HCT116 (cell line): ENCODE measurements around the gene SRGAP3. TPM values are rescaled to one million over a fixed set of nuclear protein-coding genes. Genes with fewer than 3 reads are reported as not detected.

Experiments
- ATAC-seq: fragments of 200-7000 bp; cut with Tn5 transposase; 2 replicates; pipeline ENCODE4 v1.9.1; 2020; ENCODE audit warnings: mild to moderate bottlenecking, moderate library complexity
- BruUV-seq: library from RNA; stranded (reverse); fragments of 400-500 nt; replicated peaks from 2 replicates; lab custom pipeline; 2021; lab: Mats Ljungman, UMichigan
- CTCF ChIA-PET: fragments of 300-600 bp; sonication (Branson Sonifier 250); formaldehyde crosslinking; loops from one replicate; lab custom pipeline; 2021; ENCODE audit warnings: antibody characterized with exemption; lab: Charles Lee
- POLR2A ChIA-PET: fragments of 300-600, 350-600 bp; sonication (Branson Sonifier 250); formaldehyde crosslinking; loops from one replicate; lab custom pipeline; 2021; ENCODE audit warnings: antibody characterized with exemption; lab: Charles Lee
- RAD21 ChIA-PET, 2 experiments: fragments of 300-600 bp; sonication (Branson Sonifier 250); formaldehyde crosslinking; loops; one replicate each; lab custom pipeline; 2023; ENCODE audit warnings: low total read pairs in 2 of 2; ENCODE audit not compliant: uncharacterized antibody in 2 of 2, unreplicated experiment in 2 of 2, low non-redundant PET in 1 of 2; lab: Charles Lee
- DNase-seq: peaks from one replicate; pipeline ENCODE4 v3.0.0-alpha.2; 2010; ENCODE audit warnings: low read depth, low spot score
- H2AFZ ChIP-seq: fragments of 200-600 bp; shearing (Covaris generic), sonication (generic); 2 replicates; pipeline ENCODE4 v1.6.1; 2017; ENCODE audit warnings: low read depth, mixed run types, mixed read lengths, antibody characterized with exemption, low read length; ENCODE audit not compliant: poor library complexity, severe bottlenecking
- H3K27ac ChIP-seq: 2 replicates; pipeline ENCODE4 v1.5.1; 2012; ENCODE audit warnings: low read depth, low read length
- H3K27me3 ChIP-seq: fragments of 200-600 bp; sonication (generic); 2 replicates; pipeline ENCODE4 v1.6.1; 2016; ENCODE audit warnings: mixed run types, low read length, mixed read lengths; ENCODE audit not compliant: insufficient read depth
- H3K36me3 ChIP-seq, 2 experiments: fragments of 200-500 bp in 1 of 2; fragments of 200-600 bp in 1 of 2; sonication (Bioruptor generic) in 1 of 2; sonication (generic) in 1 of 2; 2 replicates each; pipeline versions ENCODE4 v1.5.1 to v1.6.1; 2014 to 2016; ENCODE audit warnings: low read length in 2 of 2, inconsistent platforms in 1 of 2, mixed read lengths in 1 of 2, mixed run types in 1 of 2; ENCODE audit not compliant: insufficient read depth in 2 of 2, control insufficient read depth in 1 of 2
- H3K4me1 ChIP-seq, 2 experiments: fragments of 200-600 bp in 1 of 2; sonication (generic) in 1 of 2; 2 replicates each; pipeline versions ENCODE4 v1.5.1 to v1.6.1; 2012 to 2017; ENCODE audit warnings: low read length in 2 of 2, inconsistent platforms in 1 of 2, mild to moderate bottlenecking in 1 of 2, mixed read lengths in 1 of 2, mixed run types in 1 of 2, moderate library complexity in 1 of 2; ENCODE audit not compliant: insufficient read depth in 2 of 2, control insufficient read depth in 1 of 2
- H3K4me2 ChIP-seq: fragments of 200-600 bp; sonication (generic); 2 replicates; pipeline ENCODE4 v1.6.1; 2017; ENCODE audit warnings: mixed run types, low read length, mixed read lengths
- H3K4me3 ChIP-seq, 2 experiments: fragments of 200-600 bp in 1 of 2; sonication (generic) in 1 of 2; replicated peaks in 1 of 2; 2 replicates each; pipeline ENCODE4 v1.5.1; 2011 to 2016; ENCODE audit warnings: low read length in 2 of 2, control low read depth in 1 of 2, low read depth in 1 of 2, mild to moderate bottlenecking in 1 of 2, mixed read lengths in 1 of 2, mixed run types in 1 of 2
- H3K79me2 ChIP-seq: fragments of 200-600 bp; sonication (generic); 2 replicates; pipeline ENCODE4 v1.6.1; 2017; ENCODE audit warnings: mild to moderate bottlenecking, mixed run types, low read length, moderate library complexity, mixed read lengths; ENCODE audit not compliant: insufficient read depth
- H3K9ac ChIP-seq: fragments of 200-600 bp; sonication (generic); 2 replicates; pipeline ENCODE4 v1.6.1; 2016; ENCODE audit warnings: low read length, mixed read lengths
- H3K9me2 ChIP-seq: fragments of 200-600 bp; sonication (generic), shearing (Covaris generic); 2 replicates; pipeline ENCODE4 v1.6.1; 2017; ENCODE audit warnings: mixed run types, mild to moderate bottlenecking, moderate library complexity; ENCODE audit not compliant: insufficient read depth
- H3K9me3 ChIP-seq, 2 experiments: fragments of 200-500 bp in 1 of 2; fragments of 200-600 bp in 1 of 2; sonication (Bioruptor generic) in 1 of 2; sonication (generic) in 1 of 2; 2 replicates each; pipeline ENCODE4 v1.6.1; 2014 to 2017; ENCODE audit warnings: low read length in 2 of 2, mixed read lengths in 2 of 2, inconsistent platforms in 1 of 2, low read depth in 1 of 2, mild to moderate bottlenecking in 1 of 2, mixed run types in 1 of 2, moderate library complexity in 1 of 2; ENCODE audit not compliant: control insufficient read depth in 1 of 2, insufficient read depth in 1 of 2
- H4K20me1 ChIP-seq: fragments of 200-600 bp; sonication (generic), shearing (Covaris generic); 2 replicates; pipeline ENCODE4 v1.6.1; 2017; ENCODE audit warnings: mixed run types, mild to moderate bottlenecking, moderate library complexity; ENCODE audit not compliant: insufficient read depth
- CBX3 ChIP-seq: IDR thresholded peaks from 2 replicates; pipeline ENCODE4 v1.6.1; 2012; ENCODE audit warnings: low read depth
- EGR1 ChIP-seq: IDR thresholded peaks from 2 replicates; pipeline ENCODE4 v1.6.1; 2012; ENCODE audit warnings: low read depth
- ELF1 ChIP-seq: IDR thresholded peaks from 2 replicates; pipeline ENCODE4 v1.6.1; 2012; ENCODE audit warnings: low read depth, borderline replicate concordance
- EZH2 ChIP-seq: fragments of 200-600 bp; sonication (generic); IDR thresholded peaks from 2 replicates; pipeline ENCODE4 v1.6.1; 2017; ENCODE audit warnings: antibody characterized with exemption, mixed run types
- JUND ChIP-seq: IDR thresholded peaks from 2 replicates; pipeline ENCODE4 v1.6.1; 2012
- POLR2AphosphoS5 ChIP-seq: IDR thresholded peaks from 2 replicates; pipeline ENCODE4 v1.6.1; 2011; ENCODE audit warnings: mild to moderate bottlenecking, low read depth, low read length, moderate library complexity
- SIN3A ChIP-seq: IDR thresholded peaks from 2 replicates; pipeline ENCODE4 v1.6.1; 2012; ENCODE audit warnings: low read depth
- SP1 ChIP-seq: IDR thresholded peaks from 2 replicates; pipeline ENCODE4 v1.6.1; 2012; ENCODE audit warnings: low read depth
- SRF ChIP-seq: IDR thresholded peaks from 2 replicates; pipeline ENCODE4 v1.6.1; 2012; ENCODE audit warnings: low read depth
- TCF7L2 ChIP-seq: IDR thresholded peaks from 2 replicates; pipeline ENCODE4 v1.7.0; 2011; ENCODE audit warnings: borderline replicate concordance, inconsistent platforms; ENCODE audit not compliant: insufficient read depth, insufficient read length; ENCODE audit errors: extremely low read depth
- intact Hi-C: fragments of 100-400 bp; cut with micrococcal nuclease; formaldehyde crosslinking; loops from 2 replicates; pipeline ENCODE4 v1.10.0; 2022
- total RNA-seq: library from RNA; stranded (reverse); gene quantifications from one replicate; pipeline ENCODE4 v1.2.1, GENCODE V29; 2021; ENCODE audit not compliant: unreplicated experiment
- TF ChIP-seq, protein P1 (sequence below), 3 experiments: fragments of 200-600 bp in 1 of 3; sonication (generic) in 1 of 3; IDR thresholded peaks in 2 of 3; conservative IDR thresholded peaks in 1 of 3; 2 replicates each; pipeline ENCODE4 v1.5.1; 2012 to 2017; ENCODE audit warnings: low read depth in 2 of 3, low read length in 2 of 3, antibody characterized with exemption in 1 of 3, borderline replicate concordance in 1 of 3, control low read depth in 1 of 3, mild to moderate bottlenecking in 1 of 3, mixed read lengths in 1 of 3, mixed run types in 1 of 3, moderate library complexity in 1 of 3; ENCODE audit not compliant: insufficient read depth in 1 of 3

SRGAP3 gene
- total RNA-seq, 1 experiment from 2014 or later = 8.3 TPM

- Histone ChIP-seq H3K36me3 (no peaks in the 10 kb centered on the region), H3K4me3 (no peak overlapping the region), H3K9me3 (no peaks in the 10 kb centered on the region), H3K9ac (no peak overlapping the region), H3K27me3 (no peaks in the 10 kb centered on the region), H2AFZ (no peak overlapping the region), H3K79me2 (no peaks in the 10 kb centered on the region), H4K20me1 (no peaks in the 10 kb centered on the region), H3K27ac (no peak overlapping the region), H3K4me2 (no peak overlapping the region), H3K4me1 (no peaks in the 10 kb centered on the region), H3K9me2 (no peaks in the 10 kb centered on the region)
- no TSS peak for BruUV-seq
- ChIA-PET CTCF (no interaction called here), RAD21 (no interaction called here), POLR2A (no interaction called here)
- ATAC-seq (no peak), DNase-seq (no peak)
- TF ChIP-seq SRF (no peak), SIN3A (no peak), CBX3 (no peak), EGR1 (no peak), EZH2 (no peak), JUND (no peak), ELF1 (no peak), SP1 (no peak), TCF7L2 (no peak), POLR2AphosphoS5 (no peak)
- TF ChIP-seq, protein P1, sequence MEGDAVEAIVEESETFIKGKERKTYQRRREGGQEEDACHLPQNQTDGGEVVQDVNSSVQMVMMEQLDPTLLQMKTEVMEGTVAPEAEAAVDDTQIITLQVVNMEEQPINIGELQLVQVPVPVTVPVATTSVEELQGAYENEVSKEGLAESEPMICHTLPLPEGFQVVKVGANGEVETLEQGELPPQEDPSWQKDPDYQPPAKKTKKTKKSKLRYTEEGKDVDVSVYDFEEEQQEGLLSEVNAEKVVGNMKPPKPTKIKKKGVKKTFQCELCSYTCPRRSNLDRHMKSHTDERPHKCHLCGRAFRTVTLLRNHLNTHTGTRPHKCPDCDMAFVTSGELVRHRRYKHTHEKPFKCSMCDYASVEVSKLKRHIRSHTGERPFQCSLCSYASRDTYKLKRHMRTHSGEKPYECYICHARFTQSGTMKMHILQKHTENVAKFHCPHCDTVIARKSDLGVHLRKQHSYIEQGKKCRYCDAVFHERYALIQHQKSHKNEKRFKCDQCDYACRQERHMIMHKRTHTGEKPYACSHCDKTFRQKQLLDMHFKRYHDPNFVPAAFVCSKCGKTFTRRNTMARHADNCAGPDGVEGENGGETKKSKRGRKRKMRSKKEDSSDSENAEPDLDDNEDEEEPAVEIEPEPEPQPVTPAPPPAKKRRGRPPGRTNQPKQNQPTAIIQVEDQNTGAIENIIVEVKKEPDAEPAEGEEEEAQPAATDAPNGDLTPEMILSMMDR (IDR thresholded peaks at IDR 0.05 in 2 of 3, conservative IDR thresholded peaks at IDR 0.05 in 1 of 3; ENCODE audit: borderline replicate concordance in 1 of 3, insufficient read depth in 1 of 3, low read depth in 2 of 3, low read length in 2 of 3) = no peak
- intact Hi-C loops = no loop called here
Measured at GRCh38 chr3:9023226-9023590, 226.2 kb downstream of the SRGAP3 start.
